Measurements from ENCODE around the gene PLXNC1.

Gene PLXNC1

DNA sequence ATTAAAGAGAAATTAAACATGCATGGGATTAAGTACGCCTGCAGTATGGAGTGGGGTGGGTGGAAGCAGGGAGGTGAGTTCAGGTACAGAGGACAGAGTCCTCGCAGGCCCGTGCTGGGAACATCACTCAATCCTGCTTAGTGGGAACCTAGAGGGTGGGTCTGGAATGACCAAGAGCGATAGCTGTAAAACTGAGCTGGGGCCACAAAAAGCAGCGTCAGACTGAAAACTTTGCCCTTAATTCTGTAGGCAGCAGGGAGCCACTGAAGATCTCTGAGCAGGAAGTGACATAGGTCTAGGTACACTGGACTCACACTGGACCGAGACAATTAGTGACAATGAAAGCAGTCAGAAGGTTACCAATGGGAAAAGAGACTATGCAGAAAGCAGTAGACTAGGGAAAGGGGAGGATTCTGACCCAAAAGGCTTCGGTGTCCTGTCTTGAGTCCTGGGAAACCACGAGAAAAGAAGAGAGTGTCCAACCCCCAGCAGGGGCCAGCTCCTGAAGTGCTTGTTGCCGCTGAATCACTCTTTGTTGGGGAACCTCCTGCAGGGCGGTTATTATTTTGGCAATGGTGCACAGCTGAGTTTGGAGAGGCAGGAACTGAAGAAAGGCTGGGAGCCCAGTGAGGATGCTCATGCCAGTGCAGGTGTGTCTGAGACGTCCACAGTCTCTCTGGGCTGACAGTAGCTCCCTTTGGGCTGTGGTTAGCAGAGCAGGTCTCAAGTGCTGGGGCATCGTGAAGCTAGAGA lies 97.4 kb downstream of the PLXNC1 start:
- WGBS (ENCODE audit: extremely low coverage, insufficient coverage, insufficient read length) = no CpG with 5 or more reads among the region's 12 CpGs

GRCh38 chr12:94247246-94247645 lies 98.9 kb downstream of the PLXNC1 start:
- H3K9ac ChIP-seq (ENCODE audit: low read length) = no peak overlapping the region
- WGBS (ENCODE audit: extremely low coverage, insufficient coverage, insufficient read length) = no CpG with 5 or more reads among the region's 2 CpGs
- H2AK5ac ChIP-seq (ENCODE audit: low read length) = no peak overlapping the region
- no peaks in the 10 kb centered on the region for H3K36me3 ChIP-seq (ENCODE audit: control insufficient read depth in 1 of 2, insufficient read depth in 2 of 2, low read length in 2 of 2)
- no peaks in the 10 kb centered on the region for H3K79me1 ChIP-seq (ENCODE audit: low read length)
- H3K4ac ChIP-seq (ENCODE audit: low read depth, low read length) = no peak overlapping the region
- no peak overlapping the region for H2BK5ac ChIP-seq (ENCODE audit: low read depth, low read length, poor library complexity)
- H3K23ac ChIP-seq (ENCODE audit: low read length) = no peak overlapping the region
- no peak overlapping the region for H3K4me2 ChIP-seq (ENCODE audit: low read length)
- no peak for DNase-seq
- no peak overlapping the region for H3K14ac ChIP-seq (ENCODE audit: low read length)
- no peak overlapping the region for H3K18ac ChIP-seq (ENCODE audit: low read length)
- H4K8ac ChIP-seq (ENCODE audit: low read depth, low read length) = no peak overlapping the region
- H3K27ac ChIP-seq (ENCODE audit: low read depth, low read length) = no peak overlapping the region
- H2BK120ac ChIP-seq (ENCODE audit: insufficient read depth, low read length, poor library complexity) = no peak overlapping the region
- no peaks in the 10 kb centered on the region for H3K27me3 ChIP-seq (ENCODE audit: insufficient read depth, low read length)
- H4K12ac ChIP-seq (ENCODE audit: low read depth, low read length) = no peak overlapping the region
- no peaks in the 10 kb centered on the region for H3K4me1 ChIP-seq (ENCODE audit: control insufficient read depth in 1 of 2, insufficient read depth in 2 of 2, low read length in 2 of 2)
- no peak overlapping the region for H2AFZ ChIP-seq (ENCODE audit: insufficient read depth, low read length, poor library complexity)
- H4K91ac ChIP-seq (ENCODE audit: low read depth, low read length) = no peak overlapping the region
- H3K9me3 ChIP-seq (ENCODE audit: insufficient read depth, low read depth, low read length) = no peaks in the 10 kb centered on the region
- no peak overlapping the region for H3K4me3 ChIP-seq (ENCODE audit: low read depth, low read length)
- no peak overlapping the region for H2BK12ac ChIP-seq (ENCODE audit: low read length)
- no peaks in the 10 kb centered on the region for H3K79me2 ChIP-seq (ENCODE audit: control insufficient read depth, insufficient read depth, low read length, poor library complexity)

More for the DNA sequence above, 97.4 kb downstream of the PLXNC1 start:
- no peak overlapping the region for H3K4me2 ChIP-seq (ENCODE audit: low read length)
- H2AFZ ChIP-seq (ENCODE audit: insufficient read depth, low read length, poor library complexity) = no peak overlapping the region
- no peak overlapping the region for H2BK120ac ChIP-seq (ENCODE audit: insufficient read depth, low read length, poor library complexity)
- no peak overlapping the region for H4K12ac ChIP-seq (ENCODE audit: low read depth, low read length)
- H3K27ac ChIP-seq (ENCODE audit: low read depth, low read length) = no peak overlapping the region
- H3K14ac ChIP-seq (ENCODE audit: low read length) = no peak overlapping the region
- H2BK12ac ChIP-seq (ENCODE audit: low read length) = no peak overlapping the region
- H4K91ac ChIP-seq (ENCODE audit: low read depth, low read length) = no peak overlapping the region
- H3K79me2 ChIP-seq (ENCODE audit: control insufficient read depth, insufficient read depth, low read length, poor library complexity) = no peaks in the 10 kb centered on the region
- no peaks in the 10 kb centered on the region for H3K79me1 ChIP-seq (ENCODE audit: low read length)
- H2BK5ac ChIP-seq (ENCODE audit: low read depth, low read length, poor library complexity) = no peak overlapping the region
- H3K27me3 ChIP-seq (ENCODE audit: insufficient read depth, low read length) = no peaks in the 10 kb centered on the region
- H3K18ac ChIP-seq (ENCODE audit: low read length) = no peak overlapping the region
- no peak overlapping the region for H4K8ac ChIP-seq (ENCODE audit: low read depth, low read length)
- no peak overlapping the region for H3K4me3 ChIP-seq (ENCODE audit: low read depth, low read length)
- no peak overlapping the region for H3K9ac ChIP-seq (ENCODE audit: low read length)
- H3K9me3 ChIP-seq (ENCODE audit: insufficient read depth, low read depth, low read length) = no peaks in the 10 kb centered on the region
- H3K23ac ChIP-seq (ENCODE audit: low read length) = no peak overlapping the region
- H2AK5ac ChIP-seq (ENCODE audit: low read length) = no peak overlapping the region
- H3K36me3 ChIP-seq (ENCODE audit: control insufficient read depth in 1 of 2, insufficient read depth in 2 of 2, low read length in 2 of 2) = no peaks in the 10 kb centered on the region
- DNase-seq = no peak
- no peaks in the 10 kb centered on the region for H3K4me1 ChIP-seq (ENCODE audit: control insufficient read depth in 1 of 2, insufficient read depth in 2 of 2, low read length in 2 of 2)
- no peak overlapping the region for H3K4ac ChIP-seq (ENCODE audit: low read depth, low read length)

DNA sequence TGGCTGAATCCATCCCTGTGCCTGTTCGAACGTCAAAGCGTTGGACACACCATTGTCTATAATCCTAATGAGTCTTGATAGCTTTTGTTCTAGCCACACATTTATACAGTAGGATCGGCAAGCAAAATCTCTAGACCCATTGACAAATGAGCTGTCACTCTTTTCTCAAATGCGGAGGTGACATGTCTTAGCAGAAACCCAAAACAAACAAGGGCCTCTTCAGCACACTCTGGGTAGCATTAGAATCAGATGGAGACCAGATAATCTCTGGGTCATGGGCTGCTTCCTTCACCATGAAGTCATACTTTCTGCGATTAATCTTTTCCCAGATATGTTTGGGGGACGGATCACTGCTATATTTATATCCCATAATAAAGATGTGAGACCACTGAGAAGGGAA lies 100.2 kb downstream of the PLXNC1 start:
- H3K27me3 ChIP-seq (ENCODE audit: insufficient read depth, low read length) = no peaks in the 10 kb centered on the region

GRCh38 chr12:94250130-94250529 lies 101.8 kb downstream of the PLXNC1 start:
- Histone ChIP-seq H2BK5ac (ENCODE audit: low read depth, low read length, poor library complexity) (no peak overlapping the region), H2AFZ (ENCODE audit: insufficient read depth, low read length, poor library complexity) (no peak overlapping the region), H3K4me3 (ENCODE audit: low read depth, low read length) (no peak overlapping the region), H3K14ac (ENCODE audit: low read length) (no peak overlapping the region), H4K12ac (ENCODE audit: low read depth, low read length) (no peak overlapping the region), H3K79me1 (ENCODE audit: low read length) (no peaks in the 10 kb centered on the region), H2BK12ac (ENCODE audit: low read length) (no peak overlapping the region), H3K4ac (ENCODE audit: low read depth, low read length) (no peak overlapping the region), H3K27ac (ENCODE audit: low read depth, low read length) (no peak overlapping the region), H4K91ac (ENCODE audit: low read depth, low read length) (no peak overlapping the region), H3K18ac (ENCODE audit: low read length) (no peak overlapping the region), H3K79me2 (ENCODE audit: control insufficient read depth, insufficient read depth, low read length, poor library complexity) (no peaks in the 10 kb centered on the region), H3K23ac (ENCODE audit: low read length) (no peak overlapping the region), H3K27me3 (ENCODE audit: insufficient read depth, low read length) (no peaks in the 10 kb centered on the region), H2BK120ac (ENCODE audit: insufficient read depth, low read length, poor library complexity) (no peak overlapping the region), H3K36me3 (ENCODE audit: control insufficient read depth in 1 of 2, insufficient read depth in 2 of 2, low read length in 2 of 2) (no peaks in the 10 kb centered on the region), H3K4me1 (ENCODE audit: control insufficient read depth in 1 of 2, insufficient read depth in 2 of 2, low read length in 2 of 2) (no peaks in the 10 kb centered on the region), H2AK5ac (ENCODE audit: low read length) (no peak overlapping the region), H3K9me3 (ENCODE audit: insufficient read depth, low read depth, low read length) (no peaks in the 10 kb centered on the region), H4K8ac (ENCODE audit: low read depth, low read length) (no peak overlapping the region), H3K4me2 (ENCODE audit: low read length) (no peak overlapping the region), H3K9ac (ENCODE audit: low read length) (no peak overlapping the region)
- WGBS (ENCODE audit: extremely low coverage, insufficient coverage, insufficient read length) = no CpG with 5 or more reads among the region's 4 CpGs
- no peak for DNase-seq

More for the DNA sequence above, 100.2 kb downstream of the PLXNC1 start:
- Histone ChIP-seq H4K8ac (ENCODE audit: low read depth, low read length) (no peak overlapping the region), H3K4me3 (ENCODE audit: low read depth, low read length) (no peak overlapping the region), H2BK12ac (ENCODE audit: low read length) (no peak overlapping the region), H3K27ac (ENCODE audit: low read depth, low read length) (no peak overlapping the region), H2AFZ (ENCODE audit: insufficient read depth, low read length, poor library complexity) (no peak overlapping the region), H3K9ac (ENCODE audit: low read length) (no peak overlapping the region), H3K79me1 (ENCODE audit: low read length) (no peaks in the 10 kb centered on the region), H3K4ac (ENCODE audit: low read depth, low read length) (no peak overlapping the region), H3K18ac (ENCODE audit: low read length) (no peak overlapping the region), H3K36me3 (ENCODE audit: control insufficient read depth in 1 of 2, insufficient read depth in 2 of 2, low read length in 2 of 2) (no peaks in the 10 kb centered on the region), H3K79me2 (ENCODE audit: control insufficient read depth, insufficient read depth, low read length, poor library complexity) (no peaks in the 10 kb centered on the region), H3K23ac (ENCODE audit: low read length) (no peak overlapping the region), H4K12ac (ENCODE audit: low read depth, low read length) (no peak overlapping the region), H3K4me2 (ENCODE audit: low read length) (no peak overlapping the region), H2AK5ac (ENCODE audit: low read length) (no peak overlapping the region), H2BK5ac (ENCODE audit: low read depth, low read length, poor library complexity) (no peak overlapping the region), H2BK120ac (ENCODE audit: insufficient read depth, low read length, poor library complexity) (no peak overlapping the region), H3K9me3 (ENCODE audit: insufficient read depth, low read depth, low read length) (no peaks in the 10 kb centered on the region), H3K4me1 (ENCODE audit: control insufficient read depth in 1 of 2, insufficient read depth in 2 of 2, low read length in 2 of 2) (no peaks in the 10 kb centered on the region), H3K14ac (ENCODE audit: low read length) (no peak overlapping the region), H4K91ac (ENCODE audit: low read depth, low read length) (no peak overlapping the region)
- DNase-seq = no peak
- no CpG with 5 or more reads among the region's 7 CpGs for WGBS (ENCODE audit: extremely low coverage, insufficient coverage, insufficient read length)
